ENCODE measurements around the gene ADAT3.

GRCh38 chr19:1931445-1931844, 26.2 kb downstream of the ADAT3 start:
- TF ChIP-seq, protein P1, sequence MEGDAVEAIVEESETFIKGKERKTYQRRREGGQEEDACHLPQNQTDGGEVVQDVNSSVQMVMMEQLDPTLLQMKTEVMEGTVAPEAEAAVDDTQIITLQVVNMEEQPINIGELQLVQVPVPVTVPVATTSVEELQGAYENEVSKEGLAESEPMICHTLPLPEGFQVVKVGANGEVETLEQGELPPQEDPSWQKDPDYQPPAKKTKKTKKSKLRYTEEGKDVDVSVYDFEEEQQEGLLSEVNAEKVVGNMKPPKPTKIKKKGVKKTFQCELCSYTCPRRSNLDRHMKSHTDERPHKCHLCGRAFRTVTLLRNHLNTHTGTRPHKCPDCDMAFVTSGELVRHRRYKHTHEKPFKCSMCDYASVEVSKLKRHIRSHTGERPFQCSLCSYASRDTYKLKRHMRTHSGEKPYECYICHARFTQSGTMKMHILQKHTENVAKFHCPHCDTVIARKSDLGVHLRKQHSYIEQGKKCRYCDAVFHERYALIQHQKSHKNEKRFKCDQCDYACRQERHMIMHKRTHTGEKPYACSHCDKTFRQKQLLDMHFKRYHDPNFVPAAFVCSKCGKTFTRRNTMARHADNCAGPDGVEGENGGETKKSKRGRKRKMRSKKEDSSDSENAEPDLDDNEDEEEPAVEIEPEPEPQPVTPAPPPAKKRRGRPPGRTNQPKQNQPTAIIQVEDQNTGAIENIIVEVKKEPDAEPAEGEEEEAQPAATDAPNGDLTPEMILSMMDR (IDR thresholded peaks at IDR 0.05; ENCODE audit: low read depth, low read length), result no peak
- no peak for TF ChIP-seq EZH2phosphoT487 (IDR thresholded peaks at IDR 0.05; ENCODE audit: low read depth)
